ENCODE data around the gene SELENOV. TPM values are rescaled to one million over a fixed set of nuclear protein-coding genes. Genes with fewer than 3 reads are reported as not detected.

The SELENOV gene
- total and polyA plus RNA-seq, 10 donors: not detected

GRCh38 chr19:39481676-39482075, 33.3 kb upstream of the SELENOV start:
- DNase-seq: no peak
- Histone ChIP-seq H3K27ac (no peak overlapping the region), H3K27me3 (replicated peaks in 1 of 7) (no peaks in the 10 kb centered on the region), H3K36me3 (peaks cover 0 to 51% (median 29%) of the 10 kb centered on the region in 6 donors), H3K9me3 (no peaks in the 10 kb centered on the region), H3K4me3 (peak overlapping the region; percentile 89 to 100 (median 96)), H3K4me1 (peaks cover 11 to 35% (median 23%) of the 10 kb centered on the region in 6 donors)
- intact Hi-C loops (cut with DNase I; ENCODE audit: low total_unique reads): loop anchor here (5.0 kb wide), 1 partner anchor 51 kb away; the partner anchor contains the start of gene EID2B
- TF ChIP-seq, protein P1, sequence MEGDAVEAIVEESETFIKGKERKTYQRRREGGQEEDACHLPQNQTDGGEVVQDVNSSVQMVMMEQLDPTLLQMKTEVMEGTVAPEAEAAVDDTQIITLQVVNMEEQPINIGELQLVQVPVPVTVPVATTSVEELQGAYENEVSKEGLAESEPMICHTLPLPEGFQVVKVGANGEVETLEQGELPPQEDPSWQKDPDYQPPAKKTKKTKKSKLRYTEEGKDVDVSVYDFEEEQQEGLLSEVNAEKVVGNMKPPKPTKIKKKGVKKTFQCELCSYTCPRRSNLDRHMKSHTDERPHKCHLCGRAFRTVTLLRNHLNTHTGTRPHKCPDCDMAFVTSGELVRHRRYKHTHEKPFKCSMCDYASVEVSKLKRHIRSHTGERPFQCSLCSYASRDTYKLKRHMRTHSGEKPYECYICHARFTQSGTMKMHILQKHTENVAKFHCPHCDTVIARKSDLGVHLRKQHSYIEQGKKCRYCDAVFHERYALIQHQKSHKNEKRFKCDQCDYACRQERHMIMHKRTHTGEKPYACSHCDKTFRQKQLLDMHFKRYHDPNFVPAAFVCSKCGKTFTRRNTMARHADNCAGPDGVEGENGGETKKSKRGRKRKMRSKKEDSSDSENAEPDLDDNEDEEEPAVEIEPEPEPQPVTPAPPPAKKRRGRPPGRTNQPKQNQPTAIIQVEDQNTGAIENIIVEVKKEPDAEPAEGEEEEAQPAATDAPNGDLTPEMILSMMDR (IDR thresholded peaks at IDR 0.05 in 8 of 11, conservative IDR thresholded peaks at IDR 0.05 in 3 of 11): no peak
- no peak for TF ChIP-seq POLR2AphosphoS5 (IDR thresholded peaks at IDR 0.05)
- no peak for TF ChIP-seq POLR2A (IDR thresholded peaks at IDR 0.05)
- 67 to 90% (median 86%) methylated on average over 5 to 11 of the region's 11 CpGs for WGBS, 5 donors

GRCh38 chr19:39483141-39483540, 31.8 kb upstream of the SELENOV start:
- no peak overlapping the region for H3K27ac ChIP-seq
- no peaks in the 10 kb centered on the region for H3K9me3 ChIP-seq
- TF ChIP-seq, protein P1 (IDR thresholded peaks at IDR 0.05 in 8 of 11, conservative IDR thresholded peaks at IDR 0.05 in 3 of 11): no peak
- TF ChIP-seq POLR2AphosphoS5 (IDR thresholded peaks at IDR 0.05) (no peak), POLR2A (IDR thresholded peaks at IDR 0.05) (no peak)
- 69 to 80% (median 79%) methylated on average over 6 of the region's 6 CpGs for WGBS, 5 donors
- peaks cover 11 to 35% (median 23%) of the 10 kb centered on the region in 6 donors for H3K4me1 ChIP-seq
- H3K27me3 ChIP-seq (replicated peaks in 1 of 7): no peaks in the 10 kb centered on the region
- H3K4me3 ChIP-seq: no peak overlapping the region
- DNase-seq: no peak
- intact Hi-C loops (cut with DNase I; ENCODE audit: low total_unique reads): loop anchor here (5.0 kb wide), 1 partner anchor 49 kb away; the partner anchor contains the start of gene EID2B
- peaks cover 0 to 57% (median 43%) of the 10 kb centered on the region in 6 donors for H3K36me3 ChIP-seq

GRCh38 chr19:39489756-39490155, 25.2 kb upstream of the SELENOV start:
- intact Hi-C loops (cut with DNase I; ENCODE audit: low total_unique reads): no loop called here
- DNase-seq: no peak
- H3K9me3 ChIP-seq: no peaks in the 10 kb centered on the region
- no peak overlapping the region for H3K27ac ChIP-seq
- 86 to 94% (median 89%) methylated on average over 10 of the region's 10 CpGs for WGBS, 5 donors
- no peaks in the 10 kb centered on the region for H3K4me1 ChIP-seq
- no peaks in the 10 kb centered on the region for H3K27me3 ChIP-seq (replicated peaks in 1 of 7)
- TF ChIP-seq POLR2AphosphoS5 (IDR thresholded peaks at IDR 0.05) (no peak), POLR2A (IDR thresholded peaks at IDR 0.05) (no peak)
- TF ChIP-seq, protein P1 (IDR thresholded peaks at IDR 0.05 in 8 of 11, conservative IDR thresholded peaks at IDR 0.05 in 3 of 11): no peak
- no peak overlapping the region for H3K4me3 ChIP-seq
- H3K36me3 ChIP-seq: peaks cover 3 to 76% (median 67%) of the 10 kb centered on the region in 6 donors

GRCh38 chr19:39492225-39492624, 22.7 kb upstream of the SELENOV start:
- TF ChIP-seq POLR2AphosphoS5 (IDR thresholded peaks at IDR 0.05) (no peak), POLR2A (IDR thresholded peaks at IDR 0.05) (no peak)
- intact Hi-C loops (cut with DNase I; ENCODE audit: low total_unique reads): no loop called here
- H3K4me1 ChIP-seq: no peaks in the 10 kb centered on the region
- no peak overlapping the region for H3K4me3 ChIP-seq
- no peak for DNase-seq
- H3K36me3 ChIP-seq: peaks cover 3 to 52% (median 46%) of the 10 kb centered on the region in 6 donors
- H3K27ac ChIP-seq: no peak overlapping the region
- WGBS, 5 donors: 89 to 99% (median 94%) methylated on average over 6 of the region's 6 CpGs
- H3K9me3 ChIP-seq: no peaks in the 10 kb centered on the region
- peaks cover 0 to 20% (median 3%) of the 10 kb centered on the region in 7 donors for H3K27me3 ChIP-seq (replicated peaks in 1 of 7)
